ENCODE data around the gene PLCH1.

DNA sequence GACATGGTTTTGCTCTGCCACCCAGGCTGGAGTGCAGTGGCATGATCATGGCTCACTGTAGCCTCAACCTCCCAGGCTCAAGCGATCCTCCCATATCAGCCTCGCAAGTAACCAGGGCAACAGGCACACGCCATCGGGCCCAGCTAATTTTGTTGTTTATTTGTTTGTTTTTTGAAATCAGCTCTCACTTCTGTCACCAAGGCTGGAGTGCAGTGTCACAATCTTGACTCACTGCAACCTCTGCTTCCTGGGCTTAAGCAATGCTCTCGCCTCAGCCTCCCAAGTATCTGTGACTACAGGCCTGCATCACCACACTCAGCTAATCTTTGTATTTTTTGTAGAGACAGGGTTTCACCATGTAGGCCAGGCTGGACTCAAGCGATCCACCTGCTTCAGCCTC is 26.3 kb upstream of the PLCH1 start:
- TF ChIP-seq, protein P1, sequence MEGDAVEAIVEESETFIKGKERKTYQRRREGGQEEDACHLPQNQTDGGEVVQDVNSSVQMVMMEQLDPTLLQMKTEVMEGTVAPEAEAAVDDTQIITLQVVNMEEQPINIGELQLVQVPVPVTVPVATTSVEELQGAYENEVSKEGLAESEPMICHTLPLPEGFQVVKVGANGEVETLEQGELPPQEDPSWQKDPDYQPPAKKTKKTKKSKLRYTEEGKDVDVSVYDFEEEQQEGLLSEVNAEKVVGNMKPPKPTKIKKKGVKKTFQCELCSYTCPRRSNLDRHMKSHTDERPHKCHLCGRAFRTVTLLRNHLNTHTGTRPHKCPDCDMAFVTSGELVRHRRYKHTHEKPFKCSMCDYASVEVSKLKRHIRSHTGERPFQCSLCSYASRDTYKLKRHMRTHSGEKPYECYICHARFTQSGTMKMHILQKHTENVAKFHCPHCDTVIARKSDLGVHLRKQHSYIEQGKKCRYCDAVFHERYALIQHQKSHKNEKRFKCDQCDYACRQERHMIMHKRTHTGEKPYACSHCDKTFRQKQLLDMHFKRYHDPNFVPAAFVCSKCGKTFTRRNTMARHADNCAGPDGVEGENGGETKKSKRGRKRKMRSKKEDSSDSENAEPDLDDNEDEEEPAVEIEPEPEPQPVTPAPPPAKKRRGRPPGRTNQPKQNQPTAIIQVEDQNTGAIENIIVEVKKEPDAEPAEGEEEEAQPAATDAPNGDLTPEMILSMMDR (conservative IDR thresholded peaks at IDR 0.05 in 1 of 2, IDR thresholded peaks at IDR 0.05 in 1 of 2; ENCODE audit: low read depth in 1 of 2, low read length in 2 of 2) = no peak
- no peak for TF ChIP-seq EZH2 (IDR thresholded peaks at IDR 0.05; ENCODE audit: low read length, missing control alignments)
